GM18507 (cell line): Measurements from ENCODE around the gene KCNMA1.

ENCODE experiments used
- DNase-seq: peaks from one replicate; pipeline ENCODE4 v3.0.0; 2011; ENCODE audit warnings: low read depth; ENCODE audit not compliant: insufficient read length; ENCODE audit errors: extremely low spot score
- FAIRE-seq: peaks from 2 replicates; lab custom pipeline; 2011; peaks lifted over from hg19 to GRCh38; lab: Jason Lieb, UNC

The KCNMA1 gene

DNA sequence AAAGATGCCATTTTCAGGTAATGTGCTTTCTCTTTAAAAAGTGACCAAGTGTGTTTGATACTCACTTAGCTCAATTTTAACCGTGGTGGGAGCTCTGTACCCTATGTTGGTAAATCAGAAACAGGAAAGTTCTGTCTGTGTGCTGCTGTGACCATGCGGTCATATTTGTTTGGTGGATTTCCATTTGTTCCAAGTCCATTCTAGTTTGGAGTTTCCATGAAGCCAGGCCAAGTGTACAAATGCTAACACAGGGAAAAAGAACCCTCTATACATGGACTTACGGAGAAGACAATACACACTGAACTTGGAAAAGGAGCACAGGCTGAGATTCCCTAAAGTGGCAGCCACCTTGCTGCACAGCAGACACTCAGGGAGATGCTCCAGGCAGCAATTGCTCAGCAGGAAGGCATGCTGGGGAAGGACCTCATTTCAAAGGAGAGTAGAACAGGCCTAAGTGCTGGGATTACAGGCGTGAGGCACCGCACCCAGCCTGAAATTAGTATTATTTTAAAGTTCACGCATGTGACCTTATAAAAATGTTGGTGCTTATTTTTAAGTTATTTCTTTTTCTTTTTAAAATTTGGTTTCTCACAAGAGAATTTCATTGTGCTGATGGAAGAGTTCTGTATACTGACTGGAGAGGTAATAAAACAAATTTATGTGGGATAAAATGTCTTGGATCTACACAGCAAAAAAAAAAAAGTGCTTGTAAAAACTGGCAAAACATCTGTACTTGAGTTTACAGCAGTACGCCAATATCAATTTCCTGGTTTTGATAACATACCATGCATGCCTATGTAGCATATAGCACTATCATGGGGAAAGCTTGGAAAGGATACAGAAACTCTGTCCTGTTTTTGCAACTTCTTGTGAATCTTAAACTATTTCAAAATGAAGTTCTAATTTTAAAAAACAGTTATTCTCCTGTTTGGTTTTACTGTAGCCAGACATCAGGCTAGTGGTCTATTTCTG lies 436.2 kb downstream of the KCNMA1 start:
- no peak for DNase-seq
- no peak for FAIRE-seq

DNA sequence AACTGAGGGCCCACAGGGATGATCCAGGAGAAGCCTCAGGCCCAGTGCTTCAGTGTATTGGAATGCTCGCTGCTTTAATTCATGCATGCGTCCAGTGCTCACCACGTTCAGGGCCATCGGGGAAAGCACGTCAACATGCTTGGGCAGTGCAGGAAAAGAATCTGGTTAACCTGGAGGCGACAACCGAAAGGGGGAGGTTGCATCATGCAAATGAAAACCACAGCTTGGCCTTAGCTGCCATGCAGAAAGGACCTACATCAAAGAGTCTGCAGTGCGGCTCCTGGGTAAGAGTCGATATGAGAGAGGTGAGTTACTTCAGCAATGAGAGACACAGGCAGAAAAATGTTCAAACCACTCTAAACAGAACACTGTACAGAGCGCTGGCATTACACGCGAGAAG lies 440.1 kb downstream of the KCNMA1 start:
- no peak for FAIRE-seq
- no peak for DNase-seq

DNA sequence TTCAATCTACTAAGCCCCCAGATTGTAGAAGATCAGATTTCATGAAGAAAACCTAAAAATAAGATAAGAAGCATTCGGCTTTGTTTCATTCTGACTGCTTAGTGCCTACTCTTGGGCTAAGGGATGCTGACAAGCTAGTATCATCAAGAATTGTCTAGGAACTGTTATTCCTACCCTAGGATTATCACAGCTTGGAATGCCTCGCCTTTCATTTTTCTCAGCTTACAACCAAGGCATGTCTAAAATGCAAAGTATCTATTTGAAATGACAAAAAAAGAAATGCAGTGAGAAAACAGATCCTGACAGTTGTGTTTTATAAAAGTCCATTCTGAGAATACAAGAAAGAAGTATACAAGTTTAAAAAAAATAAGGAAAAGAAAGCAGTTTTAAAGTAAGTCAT lies 441.0 kb downstream of the KCNMA1 start:
- FAIRE-seq (no peak), DNase-seq (no peak)

DNA sequence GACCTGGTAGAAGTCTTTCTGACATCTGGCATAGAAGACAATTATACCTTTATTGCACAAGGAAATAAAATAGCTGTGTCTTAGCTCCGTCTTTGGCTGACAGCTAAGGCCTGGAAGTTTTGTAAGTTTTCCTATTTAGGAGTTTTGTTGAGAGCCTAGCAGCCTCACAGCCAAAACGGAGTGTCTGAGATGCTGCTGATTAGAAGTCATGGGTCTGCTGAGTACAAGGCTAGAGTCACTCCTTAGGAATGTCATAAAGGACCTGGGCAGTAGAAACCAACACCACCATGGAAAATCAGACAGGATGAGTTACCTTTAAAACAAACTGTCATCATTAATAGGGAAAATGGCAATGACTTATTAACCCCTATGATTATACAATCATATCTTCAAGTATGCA lies 442.5 kb downstream of the KCNMA1 start:
- FAIRE-seq (no peak), DNase-seq (no peak)

DNA sequence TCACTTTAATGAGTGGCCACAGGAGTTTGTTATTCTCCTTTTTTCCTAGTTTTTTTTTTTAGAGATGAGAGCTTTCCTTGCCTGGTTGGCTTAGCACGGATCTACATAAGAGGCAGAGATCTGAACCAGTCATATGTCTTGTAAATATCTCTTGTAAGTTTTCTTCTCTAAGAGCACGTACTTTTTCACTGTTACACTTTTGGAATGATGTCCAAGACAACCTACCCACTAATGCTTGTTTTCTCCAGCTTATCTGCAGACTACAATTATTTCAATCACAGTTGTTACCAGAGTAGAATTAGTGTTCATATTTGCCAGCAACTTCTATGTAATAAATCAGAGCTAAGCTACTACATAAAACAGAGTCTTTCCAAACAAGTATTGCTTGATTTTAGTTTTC lies 444.6 kb downstream of the KCNMA1 start:
- no peak for DNase-seq
- FAIRE-seq: no peak

DNA sequence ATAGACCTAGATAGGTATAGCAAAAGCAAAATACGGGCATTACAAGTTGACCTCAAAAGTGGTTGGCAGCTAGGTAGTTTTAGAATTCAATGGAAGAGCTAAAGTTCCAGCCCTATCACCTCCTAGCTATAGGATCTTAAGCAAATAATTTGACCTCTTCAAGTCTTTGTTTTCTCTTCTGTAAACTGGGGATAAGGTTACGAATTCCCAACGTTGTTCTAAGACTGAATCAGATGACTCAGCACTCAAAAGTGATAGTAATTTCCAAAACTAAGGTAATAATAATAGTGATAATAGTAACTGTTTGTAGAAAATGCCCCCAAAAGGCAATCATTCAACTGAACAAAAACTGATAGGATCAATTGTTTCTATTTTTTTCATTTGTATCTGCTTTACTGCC lies 445.2 kb downstream of the KCNMA1 start:
- FAIRE-seq: no peak
- DNase-seq: no peak

DNA sequence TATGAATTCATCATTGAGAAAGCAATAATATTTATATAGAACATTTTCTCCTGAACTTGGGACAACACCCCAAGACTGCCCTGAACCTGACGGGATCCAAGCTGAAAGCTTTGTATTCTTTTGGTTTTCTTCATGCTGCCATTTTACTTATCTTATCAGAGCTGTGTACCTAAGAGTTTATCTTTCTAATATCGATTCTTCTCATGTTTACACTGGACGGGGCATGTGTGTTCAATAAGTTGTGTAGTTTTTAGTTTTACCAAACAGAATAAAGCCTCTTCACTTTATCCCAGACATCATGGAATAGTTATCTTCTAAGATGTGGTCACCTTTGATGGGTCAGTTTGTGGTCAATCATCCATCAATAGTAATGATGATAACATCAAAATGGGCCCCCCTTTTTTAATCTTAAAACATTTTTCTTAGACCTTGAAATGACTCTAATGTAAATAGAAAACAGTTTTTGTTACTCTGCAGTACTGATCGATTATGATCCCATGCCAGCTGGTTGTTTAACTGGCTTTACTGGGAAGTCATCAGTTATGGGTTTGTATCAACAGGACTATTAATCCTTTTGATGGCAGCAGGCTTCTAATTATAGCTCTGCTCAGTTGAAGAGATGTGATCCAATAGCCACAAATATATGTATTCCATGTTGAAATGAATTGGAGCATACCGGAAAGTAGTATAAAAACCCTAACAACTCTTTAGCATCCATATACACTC lies 446.1 kb downstream of the KCNMA1 start:
- DNase-seq (no peak), FAIRE-seq (no peak)

DNA sequence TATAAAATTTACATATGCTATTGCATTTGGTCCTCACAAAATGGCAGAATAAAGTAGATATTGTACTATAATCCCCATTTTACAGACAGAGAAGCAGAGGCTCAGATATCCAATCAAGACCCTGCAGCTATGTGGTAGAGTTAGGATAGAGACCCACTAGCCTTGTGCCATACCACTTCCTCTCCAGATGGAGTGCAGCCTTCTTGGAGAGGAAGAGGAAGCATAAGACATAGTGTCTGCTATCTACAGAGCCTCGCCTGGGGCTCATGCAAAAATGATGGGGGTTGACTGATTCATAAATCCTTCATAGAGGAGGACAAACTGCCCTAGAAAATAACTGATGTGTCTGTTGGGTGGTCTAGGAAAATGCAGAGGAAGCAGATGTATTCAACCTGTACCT lies 447.3 kb downstream of the KCNMA1 start:
- FAIRE-seq (no peak), DNase-seq (no peak)

DNA sequence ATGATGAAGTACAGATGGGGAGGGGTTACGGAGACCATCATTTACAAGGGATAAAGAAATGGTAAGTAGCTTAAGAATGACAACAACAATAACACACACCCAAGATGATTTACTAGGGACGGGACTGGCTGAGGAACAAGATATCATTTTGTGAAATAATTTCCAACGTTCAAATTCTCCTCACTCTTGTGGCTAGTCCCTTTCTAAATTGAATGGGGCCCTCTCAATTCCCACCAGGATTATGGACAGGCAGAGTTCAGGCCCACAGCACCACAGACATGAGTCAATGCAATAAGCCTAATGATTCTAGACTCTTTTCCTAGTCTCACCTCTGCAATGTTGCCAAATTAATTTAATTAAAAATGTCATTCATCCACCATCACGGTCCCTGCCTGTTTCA lies 448.1 kb downstream of the KCNMA1 start:
- DNase-seq: no peak

DNA sequence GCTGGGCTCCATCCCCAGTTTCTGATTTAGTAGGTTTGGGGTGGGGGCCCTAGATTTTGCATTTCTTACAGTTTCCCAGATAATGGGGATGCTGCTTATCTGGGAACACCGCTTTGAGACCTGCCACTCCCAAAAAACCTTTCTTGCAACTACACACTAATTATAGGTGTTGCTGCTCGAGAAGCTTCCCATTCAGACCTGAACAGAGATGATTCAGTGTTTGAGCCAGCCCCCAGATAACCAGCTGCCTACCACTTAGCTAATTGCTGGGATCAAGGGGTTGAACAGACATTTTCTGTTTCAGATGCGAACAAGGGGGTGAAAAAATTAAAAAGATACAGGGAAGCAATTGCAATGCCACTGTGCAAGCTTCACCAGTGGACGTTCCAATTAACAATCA lies 448.5 kb downstream of the KCNMA1 start:
- no peak for DNase-seq
- no peak for FAIRE-seq

More for the DNA sequence above, 448.1 kb downstream of the KCNMA1 start:
- no peak for FAIRE-seq

DNA sequence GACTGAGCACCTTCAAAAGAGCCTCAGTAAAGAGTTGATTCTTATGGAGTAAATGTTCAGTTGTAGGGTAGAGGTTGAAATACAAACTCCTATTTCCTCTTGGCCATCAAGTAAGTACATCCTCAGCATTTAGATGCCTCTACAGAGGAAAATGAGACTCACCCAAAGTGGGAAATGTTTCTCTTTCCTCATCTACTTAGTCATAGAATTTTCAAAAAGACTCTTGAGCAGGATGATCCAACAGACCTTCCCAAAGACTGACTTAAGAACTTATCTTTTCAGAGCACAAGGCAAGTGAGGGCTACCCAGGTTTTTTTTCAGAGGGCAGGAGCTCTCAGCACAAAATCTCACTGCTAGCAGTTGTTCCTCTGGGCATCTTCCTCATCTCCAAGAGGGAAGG lies 449.1 kb downstream of the KCNMA1 start:
- DNase-seq (no peak), FAIRE-seq (no peak)

DNA sequence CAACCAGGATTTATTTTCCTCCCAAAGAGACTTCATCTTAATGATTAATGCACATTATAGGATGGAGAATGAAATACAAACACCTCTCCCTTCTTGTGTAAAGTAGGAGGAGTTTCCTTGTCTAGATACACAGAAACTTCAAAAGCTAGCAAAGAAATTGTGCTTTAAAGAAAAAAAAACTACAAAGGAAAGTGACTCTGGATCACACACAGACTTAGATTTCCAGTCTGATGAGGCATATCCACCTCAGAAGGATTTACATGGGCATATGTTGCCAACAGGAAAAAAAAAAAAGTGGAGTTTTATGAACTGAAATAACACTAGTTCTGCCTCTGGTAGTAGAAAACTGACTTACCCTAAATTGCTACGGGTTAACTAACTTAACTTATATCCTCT lies 449.6 kb downstream of the KCNMA1 start:
- DNase-seq (no peak), FAIRE-seq (no peak)

DNA sequence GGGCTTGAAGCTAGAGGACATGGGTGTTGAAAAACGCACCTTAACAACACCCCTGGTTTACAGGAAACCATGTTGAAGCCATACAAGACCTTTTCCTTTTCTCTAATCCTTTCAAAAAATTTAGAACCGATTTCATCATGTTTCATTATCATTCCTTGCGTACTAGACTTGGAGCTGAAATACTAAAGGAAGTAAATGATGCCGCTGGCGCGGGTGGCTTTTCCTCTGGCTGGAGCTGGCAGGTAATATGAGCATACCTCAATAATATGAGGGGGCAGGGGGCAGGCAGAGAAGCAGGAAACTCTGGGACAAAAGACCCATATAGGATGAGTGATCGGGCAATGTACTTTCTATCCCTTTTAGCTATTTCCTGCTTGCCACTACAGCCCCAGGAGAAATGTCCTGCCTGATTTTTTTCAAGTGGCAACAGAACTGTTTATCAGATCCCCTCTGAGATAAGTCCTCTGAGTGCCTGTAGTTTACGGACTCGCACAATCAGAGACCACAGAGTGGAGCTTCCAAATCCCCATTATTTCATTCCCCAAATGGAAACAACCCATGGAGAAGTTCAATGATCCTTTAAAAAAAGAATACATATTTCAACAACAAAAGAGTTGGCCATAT lies 450.1 kb downstream of the KCNMA1 start:
- DNase-seq (no peak), FAIRE-seq (no peak)

DNA sequence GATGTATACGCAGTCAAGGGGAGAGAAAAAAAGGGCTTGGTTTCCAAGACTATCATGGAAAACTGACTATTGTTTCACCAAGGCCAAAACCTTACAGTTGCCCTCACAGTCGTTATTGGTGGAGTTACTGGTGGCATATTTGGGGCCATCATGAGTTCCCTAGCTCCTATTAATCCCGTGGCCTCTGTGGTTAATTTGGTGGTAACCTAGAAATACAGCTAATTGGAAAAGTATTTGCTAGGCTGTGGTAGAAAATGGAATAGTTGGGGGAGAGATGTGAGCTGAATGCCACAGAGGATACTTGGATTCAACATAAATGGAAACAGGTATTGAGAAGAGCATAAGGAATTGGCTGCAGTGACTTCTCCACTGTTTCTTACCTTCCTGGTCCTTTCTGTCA lies 450.7 kb downstream of the KCNMA1 start:
- no peak for DNase-seq
- no peak for FAIRE-seq

DNA sequence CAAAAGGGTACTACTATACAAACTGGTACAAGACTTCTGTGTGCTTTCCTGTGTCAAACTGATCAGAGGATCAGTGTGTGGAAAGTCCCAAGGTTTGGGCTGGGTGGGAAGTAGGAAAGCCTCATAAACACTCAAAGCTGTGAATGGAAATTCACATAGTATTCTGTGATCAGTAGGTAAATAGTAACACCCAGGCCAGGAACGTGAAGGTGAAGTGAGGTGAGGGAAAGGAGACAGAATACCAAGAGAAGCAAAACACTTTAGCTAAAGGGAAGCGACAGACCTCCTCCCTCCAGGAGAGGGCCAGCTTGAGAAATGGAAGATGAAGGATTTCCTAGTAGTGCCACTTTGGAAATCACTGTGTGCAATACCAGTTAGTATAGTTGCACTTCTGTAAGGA lies 451.9 kb downstream of the KCNMA1 start:
- DNase-seq: no peak
- FAIRE-seq: no peak

DNA sequence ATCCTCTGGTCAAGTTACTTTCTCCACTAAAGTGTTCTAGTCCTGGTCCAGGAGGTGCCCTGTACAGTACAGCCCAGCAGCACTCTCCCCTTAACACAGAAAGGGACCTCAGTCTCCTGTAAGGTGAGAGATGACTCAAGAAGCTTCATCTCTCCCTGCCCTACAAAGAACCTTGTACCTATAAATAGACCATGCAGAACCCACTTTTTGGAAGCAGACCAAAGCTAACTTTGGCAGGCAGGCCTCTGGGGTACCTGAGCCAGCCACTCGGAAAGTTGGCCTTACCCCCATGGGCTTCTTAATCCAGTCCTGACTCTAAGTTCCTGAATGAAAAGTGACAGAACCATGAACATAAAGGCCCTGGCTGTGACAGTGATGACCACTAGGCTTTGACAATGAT lies 454.8 kb downstream of the KCNMA1 start:
- FAIRE-seq (no peak), DNase-seq (no peak)

DNA sequence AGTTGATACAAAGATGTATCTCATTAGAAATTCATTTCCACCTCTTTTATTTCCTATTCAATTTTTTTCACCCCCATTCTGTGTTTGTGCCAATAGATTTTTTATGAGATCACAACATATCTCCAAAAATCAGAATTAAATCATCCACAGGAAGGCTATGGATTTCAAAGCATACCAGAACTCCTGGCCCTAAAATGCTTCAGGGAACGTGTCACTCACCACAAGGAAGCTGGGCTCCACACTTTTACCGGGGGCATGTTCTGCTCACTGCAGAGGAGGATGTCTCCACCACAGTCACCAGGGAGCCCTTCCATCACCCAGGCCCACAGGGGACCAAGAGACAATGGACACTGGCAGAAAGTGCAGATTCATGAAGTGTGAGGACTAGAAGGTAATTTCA lies 456.8 kb downstream of the KCNMA1 start:
- DNase-seq (no peak), FAIRE-seq (no peak)

DNA sequence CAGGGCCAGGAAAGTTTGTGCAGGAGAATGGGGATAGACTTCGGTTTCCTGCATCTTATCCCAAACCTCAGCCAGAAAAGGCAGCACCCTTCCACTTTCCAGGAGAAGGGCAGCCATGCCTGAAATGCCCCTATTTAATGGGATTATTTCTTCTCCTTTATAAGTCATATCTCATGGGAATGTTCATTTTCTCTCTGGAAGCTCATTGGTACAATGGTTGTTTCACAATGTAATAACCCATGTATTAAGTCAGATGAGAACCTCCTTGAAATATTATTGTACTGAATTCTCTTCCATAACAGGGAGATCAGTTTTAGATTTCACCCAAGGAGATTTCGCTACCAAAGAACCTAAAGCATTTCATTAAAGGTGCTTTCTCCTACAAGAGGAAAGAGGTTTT lies 457.5 kb downstream of the KCNMA1 start:
- no peak for FAIRE-seq
- DNase-seq: no peak

DNA sequence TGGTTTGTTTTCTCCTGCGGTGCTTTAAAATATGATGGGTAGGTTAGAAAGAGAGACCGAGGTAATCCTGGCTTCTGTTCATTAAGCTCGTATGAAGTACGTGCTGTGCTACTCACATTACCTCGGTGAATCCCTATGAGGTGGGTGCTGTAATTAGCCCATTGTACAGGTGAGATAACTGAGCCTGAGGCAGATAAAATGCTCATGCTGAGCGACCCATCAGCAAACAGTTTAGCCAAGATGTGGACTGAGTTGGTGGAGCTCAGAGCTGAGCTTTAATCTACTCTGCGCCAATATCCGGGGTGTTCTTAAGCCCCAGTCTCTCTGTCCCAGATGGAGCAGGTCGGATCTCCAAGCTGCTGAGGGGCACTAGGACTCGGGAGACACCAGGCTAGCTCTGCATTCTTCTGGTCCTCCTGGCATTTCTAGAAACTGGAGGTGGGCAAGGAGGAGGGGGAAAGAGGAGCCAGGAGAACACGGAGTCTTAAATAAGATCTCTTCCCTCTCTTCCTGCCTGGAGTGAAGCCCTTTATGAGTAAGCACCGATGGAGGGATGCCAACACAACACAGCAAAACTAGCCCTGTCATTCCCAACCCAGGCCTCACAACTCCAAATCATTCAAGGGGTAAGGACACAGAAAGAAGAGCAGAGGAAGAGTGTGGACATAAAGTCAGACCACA lies 458.5 kb downstream of the KCNMA1 start:
- no peak for FAIRE-seq
- DNase-seq: no peak

DNA sequence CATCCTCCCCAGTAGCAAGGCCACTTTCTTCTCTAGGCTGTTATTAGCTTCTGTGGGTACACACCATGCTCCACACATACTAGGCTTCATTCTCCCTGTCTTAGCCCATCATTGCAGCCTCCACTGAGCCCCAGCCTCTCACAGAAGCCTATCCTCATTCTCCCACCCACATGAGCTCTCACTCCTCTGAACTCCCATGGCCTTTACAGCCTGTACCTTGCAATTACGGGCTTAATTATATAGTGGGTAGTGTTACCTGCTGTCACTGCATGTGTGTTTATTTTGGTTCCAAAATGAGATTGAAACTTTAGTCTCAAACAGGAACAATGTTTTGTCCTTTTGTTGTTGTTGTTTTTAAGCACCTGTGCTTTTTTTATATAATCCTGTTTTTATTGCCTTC lies 460.0 kb downstream of the KCNMA1 start:
- no peak for FAIRE-seq

More for the DNA sequence above, 460.0 kb downstream of the KCNMA1 start:
- DNase-seq: no peak
